Activated gamma-delta T cell treated with anti-CD3 and anti-CD28 coated beads, Interleukin-2, amount 50 U/mL, for 16 hours (primary cell): ENCODE measurements around the gene TRAF4.

ENCODE experiments used
- DNase-seq: peaks from one replicate; pipeline ENCODE4 v3.0.0-alpha.2; 2020; ENCODE audit warnings: low read depth

The TRAF4 gene

GRCh38 chr17:28743243-28744103 lies at the start of gene TRAF4:
Gene TRAF4, plus strand, starts transcription at chr17:28744011. Its CDS starts 102 bp downstream, at chr17:28744113.
- peak; percentile 59 for DNase-seq

- no peak for DNase-seq
These were observed 45.4 kb upstream of the TRAF4 start for GRCh38 chr17:28698253-28698941.

GRCh38 chr17:28700278-28700677 lies 43.5 kb upstream of the TRAF4 start:
- no peak for DNase-seq

GRCh38 chr17:28700830-28701492 lies 42.9 kb upstream of the TRAF4 start:
- no peak for DNase-seq

GRCh38 chr17:28702026-28702751 lies 41.6 kb upstream of the TRAF4 start:
- DNase-seq: no peak

- DNase-seq: no peak
These were observed 41.1 kb upstream of the TRAF4 start for GRCh38 chr17:28702752-28703150.

- no peak for DNase-seq
These were observed 40.1 kb upstream of the TRAF4 start for GRCh38 chr17:28703552-28704218.

GRCh38 chr17:28704219-28704858 lies 39.5 kb upstream of the TRAF4 start:
- DNase-seq: no peak

- DNase-seq: no peak
These were observed 38.6 kb upstream of the TRAF4 start for GRCh38 chr17:28705074-28705659.

GRCh38 chr17:28705728-28706334 lies 38.0 kb upstream of the TRAF4 start:
- DNase-seq: no peak

- DNase-seq: no peak
These were observed 37.1 kb upstream of the TRAF4 start for GRCh38 chr17:28706471-28707338.

- DNase-seq: no peak
These were observed 36.5 kb upstream of the TRAF4 start for GRCh38 chr17:28707339-28707720.

GRCh38 chr17:28710861-28711722 lies 32.7 kb upstream of the TRAF4 start:
- peak; percentile 76 for DNase-seq

- no peak for DNase-seq
These were observed 32.1 kb upstream of the TRAF4 start, which contains the start of gene PROCA1 for GRCh38 chr17:28711723-28712031. Gene PROCA1, minus strand, starts transcription at chr17:28711888. Its CDS starts 228 bp downstream, at chr17:28711660.

- DNase-seq: peak; percentile 42
These were observed 31.6 kb upstream of the TRAF4 start for GRCh38 chr17:28712032-28712704.

- no peak for DNase-seq
These were observed 31.0 kb upstream of the TRAF4 start for GRCh38 chr17:28712705-28713415.

GRCh38 chr17:28714281-28714680 lies 29.5 kb upstream of the TRAF4 start:
- no peak for DNase-seq
